Upper lobe of left lung (tissue), 4 donors: Measurements from ENCODE around the gene ACTN1.

Source experiments
- EP300 ChIP-seq, 4 donors: sonication (generic); formaldehyde crosslinking; IDR thresholded peaks; one replicate each; pipeline ENCODE4 v1.5.1; 2017; ENCODE audit warnings: antibody characterized with exemption in 4 of 4, control low read depth in 2 of 4
- POLR2A ChIP-seq, 4 donors: fragments of 450-650 bp; IDR thresholded peaks; one replicate each; pipeline ENCODE4 v1.5.1; 2016 to 2017; ENCODE audit warnings: antibody characterized with exemption in 4 of 4, mild to moderate bottlenecking in 2 of 4
- POLR2AphosphoS5 ChIP-seq, 2 donors: sonication (generic); formaldehyde crosslinking; IDR thresholded peaks; one replicate each; pipeline ENCODE4 v1.5.1; 2017; ENCODE audit warnings: antibody characterized with exemption in 2 of 2
- TF ChIP-seq, protein P1 (sequence below), 6 experiments: fragments of 450-650 bp in 4 of 6; fragments of 200-600 bp in 2 of 6; sonication (generic) in 2 of 6; IDR thresholded peaks; one replicate each; pipeline ENCODE4 v1.5.1; 2016 to 2019; ENCODE audit warnings: antibody characterized with exemption in 6 of 6

DNA sequence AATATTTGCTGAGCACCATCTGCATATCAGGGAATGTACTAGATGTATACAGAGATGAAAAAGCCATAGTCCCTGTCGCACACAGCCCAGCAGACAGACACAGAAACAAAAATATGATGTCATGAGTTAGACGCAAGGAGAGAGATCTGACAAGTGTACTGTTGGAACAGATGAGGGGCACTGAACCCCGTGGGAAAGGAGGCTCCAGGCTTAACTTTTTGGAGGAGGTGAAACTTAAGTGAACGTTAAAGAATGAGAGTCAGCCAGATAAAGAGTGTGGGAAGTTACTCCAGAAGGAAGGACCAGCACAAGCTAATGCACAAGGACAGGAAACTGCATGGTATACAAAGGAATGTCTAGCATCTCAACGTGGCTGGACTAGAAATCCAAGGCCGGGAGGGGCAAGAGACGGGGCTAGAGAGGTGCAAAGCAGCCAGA is 2.5 kb upstream of the ACTN1 start:
- TF ChIP-seq, protein P1, sequence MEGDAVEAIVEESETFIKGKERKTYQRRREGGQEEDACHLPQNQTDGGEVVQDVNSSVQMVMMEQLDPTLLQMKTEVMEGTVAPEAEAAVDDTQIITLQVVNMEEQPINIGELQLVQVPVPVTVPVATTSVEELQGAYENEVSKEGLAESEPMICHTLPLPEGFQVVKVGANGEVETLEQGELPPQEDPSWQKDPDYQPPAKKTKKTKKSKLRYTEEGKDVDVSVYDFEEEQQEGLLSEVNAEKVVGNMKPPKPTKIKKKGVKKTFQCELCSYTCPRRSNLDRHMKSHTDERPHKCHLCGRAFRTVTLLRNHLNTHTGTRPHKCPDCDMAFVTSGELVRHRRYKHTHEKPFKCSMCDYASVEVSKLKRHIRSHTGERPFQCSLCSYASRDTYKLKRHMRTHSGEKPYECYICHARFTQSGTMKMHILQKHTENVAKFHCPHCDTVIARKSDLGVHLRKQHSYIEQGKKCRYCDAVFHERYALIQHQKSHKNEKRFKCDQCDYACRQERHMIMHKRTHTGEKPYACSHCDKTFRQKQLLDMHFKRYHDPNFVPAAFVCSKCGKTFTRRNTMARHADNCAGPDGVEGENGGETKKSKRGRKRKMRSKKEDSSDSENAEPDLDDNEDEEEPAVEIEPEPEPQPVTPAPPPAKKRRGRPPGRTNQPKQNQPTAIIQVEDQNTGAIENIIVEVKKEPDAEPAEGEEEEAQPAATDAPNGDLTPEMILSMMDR (IDR thresholded peaks at IDR 0.05) = no peak
- TF ChIP-seq POLR2AphosphoS5 (IDR thresholded peaks at IDR 0.05) = no peak
- no peak for TF ChIP-seq EP300 (IDR thresholded peaks at IDR 0.05)
- TF ChIP-seq POLR2A (IDR thresholded peaks at IDR 0.05) = no peak
